ENCODE data around the gene IFRD2. TPM values are rescaled to one million over a fixed set of nuclear protein-coding genes. Genes with fewer than 3 reads are reported as not detected.

Gene IFRD2
- total and polyA plus RNA-seq, 2 of the 8 experiments (the other 6 are each of a cell fraction or from before 2014, with no cell fraction given) = 76.7 to 88.8 TPM

DNA sequence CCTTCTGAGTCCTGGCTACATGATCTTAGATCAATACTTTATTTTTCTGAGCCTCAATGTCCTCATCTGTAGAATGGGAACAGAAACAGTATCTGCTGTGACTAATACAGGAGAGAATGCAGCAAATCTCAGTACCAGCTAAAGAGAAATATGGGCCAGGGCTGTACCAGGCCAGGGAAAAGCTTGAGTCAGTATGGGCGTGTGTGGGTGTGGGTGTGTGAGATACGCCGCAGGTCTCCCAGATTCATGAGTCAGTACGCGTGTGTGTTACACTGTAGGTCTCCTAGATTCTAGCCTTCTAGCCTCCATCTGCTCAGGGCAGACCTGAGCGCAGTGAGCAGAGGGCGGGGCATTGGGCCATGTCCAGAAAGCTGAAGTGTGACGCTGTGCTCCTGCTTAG, 41.0 kb downstream of the IFRD2 start:
- Histone ChIP-seq H3K23ac (ENCODE audit: insufficient read length) (no peak overlapping the region), H4K91ac (replicated peaks; ENCODE audit: insufficient read length, low read length) (no peak overlapping the region), H2BK5ac (ENCODE audit: low read depth, low read length) (no peak overlapping the region), H4K20me1 (replicated peaks in 1 of 2; ENCODE audit: control insufficient read depth in 1 of 2, insufficient read depth in 2 of 2, low read length in 2 of 2) (peaks cover 15 to 46% of the 10 kb centered on the region in 2 experiments), H3K27me3 (replicated peaks in 1 of 4; ENCODE audit: control insufficient read depth in 3 of 4, extremely low read depth in 1 of 4, insufficient read depth in 3 of 4, low read length in 3 of 4) (no peaks in the 10 kb centered on the region), H3K79me1 (ENCODE audit: low read depth, low read length) (peaks cover 32% of the 10 kb centered on the region), H2BK15ac (ENCODE audit: low read length) (no peak overlapping the region), H2BK12ac (ENCODE audit: low read depth, low read length) (no peak overlapping the region), H3K27ac (ENCODE audit: low read depth, low read length) (no peak overlapping the region), H3K36me3 (ENCODE audit: control insufficient read depth in 2 of 4, insufficient read depth in 4 of 4, low read length in 3 of 4) (peaks cover 4 to 18% (median 11%) of the 10 kb centered on the region in 4 experiments; a peak in 7 of 8 replicates), H3K4me2 (ENCODE audit: insufficient read depth in 1 of 2, low read depth in 2 of 2, low read length in 2 of 2) (no peak overlapping the region), H3K4me3 (ENCODE audit: extremely low read depth in 1 of 4, insufficient read depth in 2 of 4, low read depth in 3 of 4, low read length in 4 of 4) (no peak overlapping the region), H3K9ac (replicated peaks in 1 of 4; ENCODE audit: extremely low read depth in 1 of 4, low read depth in 3 of 4, low read length in 3 of 4) (no peak overlapping the region), H2BK20ac (ENCODE audit: low read length) (no peak overlapping the region), H3K79me2 (ENCODE audit: control insufficient read depth in 1 of 2, insufficient read depth in 2 of 2, low read length in 2 of 2) (peaks cover 0 to 53% of the 10 kb centered on the region in 2 experiments; a peak in 3 of 4 replicates), H4K5ac (ENCODE audit: insufficient read length, low read depth, low read length) (no peak overlapping the region), H3K23me2 (ENCODE audit: low read depth, low read length) (no peaks in the 10 kb centered on the region), H3K14ac (ENCODE audit: insufficient read length) (no peak overlapping the region), H2BK120ac (replicated peaks; ENCODE audit: low read depth, low read length) (no peak overlapping the region), H3K9me3 (ENCODE audit: insufficient read depth in 2 of 2, low read depth in 1 of 2, low read length in 1 of 2) (no peaks in the 10 kb centered on the region), H4K8ac (ENCODE audit: extremely low read depth, insufficient read depth, low read length) (no peak overlapping the region), H3K18ac (ENCODE audit: extremely low read depth, low read length) (no peak overlapping the region), H2AK5ac (ENCODE audit: low read depth, low read length) (no peak overlapping the region), H3K56ac (replicated peaks; ENCODE audit: insufficient read length, low read depth, low read length) (no peak overlapping the region), H3K4me1 (replicated peaks in 1 of 4; ENCODE audit: control insufficient read depth in 3 of 4, insufficient read depth in 4 of 4, low read length in 3 of 4) (peaks cover 4 to 8% (median 5%) of the 10 kb centered on the region in 4 experiments; a peak in 6 of 7 replicates), H2AFZ (ENCODE audit: low read length) (no peak overlapping the region), H3K4ac (replicated peaks; ENCODE audit: insufficient read length, low read depth, low read length) (no peak overlapping the region)
- POLR2A ChIA-PET (ENCODE audit: partially characterized antibody) = interaction anchor here (0.6 to 4.1 kb wide), 4 partner anchors 10 to 692 kb away, joined by 3 to 22 read pairs (median 4); no protein-coding TSS in a partner anchor
- CTCF ChIA-PET (ENCODE audit: partially characterized antibody) = interaction anchor here (0.9 to 53.5 kb wide), 9 partner anchors 7 to 78 kb away, joined by 3 to 2149 read pairs (median 6); partner anchors contain the start of genes GNAI2, GNAT1, LSMEM2 and SLC38A3
- 93% methylated on average over 8 of the region's 8 CpGs; no CpG with 5 or more reads in 1 of the 2 experiments for WGBS, 2 experiments (ENCODE audit: extremely low coverage in 1 of 2, insufficient coverage in 1 of 2, insufficient read length in 1 of 2, insufficient replicate concordance in 2 of 2, low coverage in 1 of 2, low lambda C conversion rate in 2 of 2, missing lambda C conversion rate in 1 of 2)
- FAIRE-seq = no peak
- DNase-seq (ENCODE audit: low read depth in 1 of 2, low spot score in 2 of 2) = no peak
- TF ChIP-seq EP300 (IDR thresholded peaks at IDR 0.05; ENCODE audit: borderline replicate concordance in 1 of 2, low read depth in 2 of 2, low read length in 2 of 2) = no peak
- TF ChIP-seq RAD21 (IDR thresholded peaks at IDR 0.05 in 1 of 2, conservative IDR thresholded peaks at IDR 0.05 in 1 of 2; ENCODE audit: low read depth in 2 of 2, low read length in 2 of 2) = no peak
- TF ChIP-seq ATF3 (IDR thresholded peaks at IDR 0.05; ENCODE audit: insufficient read depth, low read depth, low read length) = no peak
- TF ChIP-seq PHF8 (conservative IDR thresholded peaks at IDR 0.05; ENCODE audit: low read depth, low read length) = no peak
- no peak for TF ChIP-seq SIX5 (IDR thresholded peaks at IDR 0.05; ENCODE audit: low read depth, low read length)
- TF ChIP-seq SP4 (IDR thresholded peaks at IDR 0.05; ENCODE audit: low read length) = no peak
- no peak for TF ChIP-seq KDM4A (IDR thresholded peaks at IDR 0.05; ENCODE audit: low read depth, low read length, severe bottlenecking)
- no peak for TF ChIP-seq TAF7 (optimal IDR thresholded peaks at IDR 0.05; ENCODE audit: borderline replicate concordance, low read depth, low read length)
- no peak for TF ChIP-seq ASH2L (IDR thresholded peaks at IDR 0.05; ENCODE audit: low read length)
- TF ChIP-seq, protein P1, sequence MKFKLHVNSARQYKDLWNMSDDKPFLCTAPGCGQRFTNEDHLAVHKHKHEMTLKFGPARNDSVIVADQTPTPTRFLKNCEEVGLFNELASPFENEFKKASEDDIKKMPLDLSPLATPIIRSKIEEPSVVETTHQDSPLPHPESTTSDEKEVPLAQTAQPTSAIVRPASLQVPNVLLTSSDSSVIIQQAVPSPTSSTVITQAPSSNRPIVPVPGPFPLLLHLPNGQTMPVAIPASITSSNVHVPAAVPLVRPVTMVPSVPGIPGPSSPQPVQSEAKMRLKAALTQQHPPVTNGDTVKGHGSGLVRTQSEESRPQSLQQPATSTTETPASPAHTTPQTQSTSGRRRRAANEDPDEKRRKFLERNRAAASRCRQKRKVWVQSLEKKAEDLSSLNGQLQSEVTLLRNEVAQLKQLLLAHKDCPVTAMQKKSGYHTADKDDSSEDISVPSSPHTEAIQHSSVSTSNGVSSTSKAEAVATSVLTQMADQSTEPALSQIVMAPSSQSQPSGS (IDR thresholded peaks at IDR 0.05; ENCODE audit: low read length) = no peak
- TF ChIP-seq TAF1 (IDR thresholded peaks at IDR 0.05; ENCODE audit: low read depth, low read length) = no peak

Data from H1 (cell line).